K562 (cell line): ENCODE results near the gene ABCA13. TPM values are rescaled to one million over a fixed set of nuclear protein-coding genes. Genes with fewer than 3 reads are reported as not detected.

ENCODE experiments used
- ATAC-seq: fragments of 200-7000 bp; cut with Tn5 transposase; 3 replicates; pipeline ENCODE4 v1.9.1; 2020; ENCODE audit warnings: moderate library complexity
- BruUV-seq: library from RNA; stranded (reverse); fragments of 400-500 nt; replicated peaks from 2 replicates; lab custom pipeline; 2021; lab: Mats Ljungman, UMichigan
- CTCF ChIA-PET: fragments of 300-600 bp; formaldehyde crosslinking; extraction: SDS; loops from one replicate; lab custom pipeline; 2021; ENCODE audit warnings: low intra/inter-chr PET ratio; lab: Yijun Ruan, JAX
- POLR2A ChIA-PET: fragments of 300-600, 350-650 bp; sonication (Branson Sonifier 250); formaldehyde crosslinking; extraction: SDS; loops from one replicate; lab custom pipeline; 2021; ENCODE audit warnings: antibody characterized with exemption, inconsistent platforms; lab: Yijun Ruan, JAX
- DNase-seq, 4 experiments: peaks; one replicate each; pipeline versions ENCODE4 v3.0.0 to v3.0.0-alpha.2; 2011 to 2018; ENCODE audit warnings: low spot score in 3 of 4, mixed read lengths in 3 of 4; ENCODE audit errors: extremely low read depth in 1 of 4
- FAIRE-seq: peaks from 2 replicates; lab custom pipeline; 2011; peaks lifted over from hg19 to GRCh38; lab: Jason Lieb, UNC
- H2AFZ ChIP-seq: 2 replicates; pipeline ENCODE4 v1.6.0; 2011; ENCODE audit warnings: low read depth, low read length, control low read depth, inconsistent platforms
- H3K27ac ChIP-seq: fragments of 200-600 bp; 3 replicates; pipeline ENCODE4 v1.8.0; 2011; ENCODE audit warnings: low read depth, mild to moderate bottlenecking, control low read depth, inconsistent platforms, low read length, moderate library complexity, mixed read lengths; ENCODE audit errors: extremely low read depth
- H3K27me3 ChIP-seq, 2 experiments: fragments of 300-600 bp in 1 of 2; 2 replicates in 1 of 2; 3 replicates in 1 of 2; pipeline versions ENCODE4 v1.6.0 to v1.8.0; 2011; ENCODE audit warnings: inconsistent platforms in 2 of 2, low read length in 2 of 2, mild to moderate bottlenecking in 1 of 2, mixed read lengths in 1 of 2, moderate library complexity in 1 of 2; ENCODE audit not compliant: control insufficient read depth in 2 of 2, insufficient read depth in 2 of 2
- H3K36me3 ChIP-seq: fragments of 300-600 bp; 3 replicates; pipeline ENCODE4 v1.8.0; 2011; ENCODE audit warnings: mild to moderate bottlenecking, low read length, inconsistent platforms; ENCODE audit not compliant: control insufficient read depth, insufficient read depth
- H3K4me1 ChIP-seq, 2 experiments: fragments of 200-600 bp in 1 of 2; replicated peaks in 1 of 2; 2 replicates in 1 of 2; 3 replicates in 1 of 2; pipeline versions ENCODE4 v1.5.1 to v1.8.0; 2011; ENCODE audit warnings: inconsistent platforms in 2 of 2, low read length in 2 of 2, mild to moderate bottlenecking in 1 of 2, mixed read lengths in 1 of 2, moderate library complexity in 1 of 2; ENCODE audit not compliant: control insufficient read depth in 2 of 2, insufficient read depth in 2 of 2
- H3K4me2 ChIP-seq: 2 replicates; pipeline ENCODE4 v1.6.1; 2011; ENCODE audit warnings: low read length, control low read depth, inconsistent platforms, mixed read lengths; ENCODE audit not compliant: insufficient read depth
- H3K4me3 ChIP-seq: fragments of 200-600 bp; sonication (generic), shearing (Covaris generic); 2 replicates; pipeline ENCODE4 v1.5.1; 2016; ENCODE audit warnings: control low read depth, inconsistent platforms
- H3K79me2 ChIP-seq: fragments of 200-600 bp; 3 replicates; pipeline ENCODE4 v1.8.0; 2011; ENCODE audit warnings: low read length, inconsistent platforms; ENCODE audit not compliant: control insufficient read depth, insufficient read depth
- H3K9ac ChIP-seq, 2 experiments: 2 replicates each; pipeline versions ENCODE4 v1.6.0 to v1.6.1; 2011; ENCODE audit warnings: low read depth in 2 of 2, low read length in 2 of 2, control low read depth in 1 of 2, inconsistent platforms in 1 of 2, mild to moderate bottlenecking in 1 of 2, mixed read lengths in 1 of 2; ENCODE audit not compliant: insufficient read depth in 1 of 2
- H3K9me1 ChIP-seq: one replicate; pipeline ENCODE4 v1.6.0; 2011; ENCODE audit warnings: inconsistent platforms, mild to moderate bottlenecking, low read length, moderate library complexity; ENCODE audit not compliant: control insufficient read depth, insufficient read depth
- H3K9me3 ChIP-seq: replicated peaks from 2 replicates; pipeline ENCODE4 v1.5.1; 2011; ENCODE audit warnings: low read depth, low read length, inconsistent platforms; ENCODE audit not compliant: control insufficient read depth, insufficient read depth
- H4K20me1 ChIP-seq: replicated peaks from 2 replicates; pipeline ENCODE4 v1.6.1; 2011; ENCODE audit warnings: low read length, inconsistent platforms, mixed read lengths; ENCODE audit not compliant: control insufficient read depth, insufficient read depth
- HSF4 ChIP-seq: fragments of 250-450 bp; sonication (Bioruptor Pico); IDR thresholded peaks from 2 replicates; pipeline ENCODE4 v2.1.2; 2022; ENCODE audit warnings: mild to moderate bottlenecking, moderate library complexity, borderline replicate concordance
- RAD21 ChIP-seq, 2 experiments: fragments of 250-450 bp in 1 of 2; fragments of 450-650 bp in 1 of 2; sonication (Bioruptor Pico) in 1 of 2; formaldehyde crosslinking in 1 of 2; IDR thresholded peaks in 1 of 2; conservative IDR thresholded peaks in 1 of 2; 2 replicates each; pipeline versions ENCODE4 v1.4.0 to v1.8.0; 2020 to 2022; ENCODE audit warnings: mild to moderate bottlenecking in 2 of 2, moderate library complexity in 1 of 2
- TEAD1 ChIP-seq, 2 experiments: fragments of 450-650 bp in 1 of 2; sonication (generic) in 1 of 2; formaldehyde crosslinking; IDR thresholded peaks; 2 replicates each; pipeline versions ENCODE4 v1.4.0 to v1.8.0; 2020 to 2022; ENCODE audit warnings: mild to moderate bottlenecking in 2 of 2, missing genetic modification reagents in 1 of 2
- ZNF707 ChIP-seq: fragments of 250-450 bp; sonication (Bioruptor Pico); conservative IDR thresholded peaks from 2 replicates; pipeline ENCODE4 v1.8.0; 2022; ENCODE audit warnings: inconsistent platforms, mild to moderate bottlenecking, moderate library complexity
- WGBS: fragments of 100-300 bp; shearing (Covaris generic); methylation state at CpG from one replicate; pipeline ENCODE4 v1.1.6; 2016; ENCODE audit warnings: low coverage, mixed read lengths; ENCODE audit not compliant: insufficient coverage; ENCODE audit errors: missing lambda C conversion rate; 5-methylcytosine and 5-hydroxymethylcytosine counted together
- in situ Hi-C: fragments of 300-500 bp; cut with MboI; formaldehyde crosslinking; loops from 4 replicates; pipeline ENCODE4 v1.15.0; 2018; ENCODE audit warnings: inconsistent platforms, mixed read lengths
- intact Hi-C: fragments of 100-400 bp; cut with micrococcal nuclease; formaldehyde crosslinking; loops from 2 replicates; pipeline ENCODE4 v1.14.2; 2022
- polyA plus RNA-seq, 8 experiments: library from polyadenylated mRNA; depleted of rRNA in 4 of 8; stranded (reverse) in 5 of 8; unstranded in 3 of 8; fragments of >200 nt; fragmentation: Nextera tagmentation in 2 of 8; fragmentation: Illumina TruSeq in 1 of 8; extraction: Ambion mirVana in 2 of 8; extraction: Trizol in 1 of 8; gene quantifications; 2 replicates each; pipeline versions ENCODE4 v1.2.1 to v1.2.3, GENCODE V29; 2011 to 2014; ENCODE audit warnings: inconsistent platforms in 1 of 8, missing spikeins in 1 of 8
- total RNA-seq, 7 experiments: library from RNA; depleted of rRNA in 6 of 7; stranded (reverse); fragments of >200 nt in 6 of 7; fragmentation: Illumina TruSeq in 2 of 7; extraction: Trizol in 2 of 7; gene quantifications; 2 replicates each; pipeline versions ENCODE4 v1.2.1 to v1.2.3, GENCODE V29; 2011 to 2021; ENCODE audit warnings: low replicate concordance in 1 of 7
- TF ChIP-seq, protein P1 (sequence below): sonication (generic); formaldehyde crosslinking; IDR thresholded peaks from 2 replicates; pipeline ENCODE4 v1.8.0; 2022; ENCODE audit warnings: missing genetic modification reagents, mild to moderate bottlenecking, moderate library complexity, borderline replicate concordance
- TF ChIP-seq, protein P2 (sequence below), 2 experiments: fragments of 250-450 bp in 1 of 2; fragments of 450-650 bp in 1 of 2; sonication (Bioruptor Pico) in 1 of 2; IDR thresholded peaks; 2 replicates each; pipeline versions ENCODE4 v1.6.1 to v1.8.0; 2016 to 2021; ENCODE audit warnings: mild to moderate bottlenecking in 2 of 2, moderate library complexity in 2 of 2, missing compliant biosample characterization in 1 of 2, missing genetic modification characterization in 1 of 2

Gene ABCA13
- total and polyA plus RNA-seq, 9 of the 15 experiments (the other 6 are each of a cell fraction or from before 2014, with no cell fraction given), result 0.14 to 1.5 (median 0.38) TPM

DNA sequence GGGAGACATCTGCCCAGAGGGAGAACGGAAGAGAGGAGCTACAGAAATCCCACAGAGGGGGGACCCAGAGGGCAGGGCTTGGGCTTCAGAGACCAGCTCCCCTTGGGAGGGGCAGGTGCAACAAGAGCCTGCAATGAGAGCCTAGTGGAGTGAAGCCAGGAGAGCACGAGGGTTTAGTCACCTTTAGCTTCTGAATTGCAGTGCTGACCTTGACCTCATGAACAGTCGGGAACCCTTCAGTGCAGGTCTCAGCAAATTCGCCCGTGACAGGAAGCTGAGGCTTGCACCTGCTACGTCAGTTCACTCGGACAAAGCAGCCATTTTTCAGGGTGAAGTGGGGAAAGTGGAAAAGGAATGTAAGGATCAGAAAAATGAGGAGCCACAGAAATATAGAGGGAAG, 446.2 kb downstream of the ABCA13 start (continued):
- TF ChIP-seq, protein P1, sequence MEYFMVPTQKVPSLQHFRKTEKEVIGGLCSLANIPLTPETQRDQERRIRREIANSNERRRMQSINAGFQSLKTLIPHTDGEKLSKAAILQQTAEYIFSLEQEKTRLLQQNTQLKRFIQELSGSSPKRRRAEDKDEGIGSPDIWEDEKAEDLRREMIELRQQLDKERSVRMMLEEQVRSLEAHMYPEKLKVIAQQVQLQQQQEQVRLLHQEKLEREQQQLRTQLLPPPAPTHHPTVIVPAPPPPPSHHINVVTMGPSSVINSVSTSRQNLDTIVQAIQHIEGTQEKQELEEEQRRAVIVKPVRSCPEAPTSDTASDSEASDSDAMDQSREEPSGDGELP, result no peak
- TF ChIP-seq, protein P2, sequence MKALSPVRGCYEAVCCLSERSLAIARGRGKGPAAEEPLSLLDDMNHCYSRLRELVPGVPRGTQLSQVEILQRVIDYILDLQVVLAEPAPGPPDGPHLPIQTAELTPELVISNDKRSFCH (CRISPR knock-in tag; IDR thresholded peaks at IDR 0.05), result no peak
- TF ChIP-seq, protein P2 (tag; IDR thresholded peaks at IDR 0.05), result no peak
- no peak for TF ChIP-seq ZNF707 (CRISPR knock-in tag)
- TF ChIP-seq, all 486 proteins: peak for 0

DNA sequence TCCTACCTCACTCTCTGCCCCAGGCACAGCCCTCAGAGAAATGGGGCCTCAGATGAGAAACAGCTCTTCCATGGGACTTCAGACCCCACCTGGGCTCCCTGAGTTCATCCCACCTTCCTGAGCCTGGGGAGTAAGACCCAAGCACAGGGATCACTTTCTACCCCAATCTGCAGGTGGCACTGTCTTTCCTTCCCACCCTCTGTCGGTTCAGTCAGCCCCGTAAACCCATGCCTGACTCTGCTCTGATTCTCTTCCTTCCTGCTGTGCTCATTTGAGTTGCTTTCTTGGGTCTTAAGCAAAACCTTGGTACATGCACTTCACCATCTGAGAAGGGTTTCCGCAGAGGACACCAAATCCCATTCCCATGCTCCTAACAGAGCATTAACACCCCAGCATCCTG, 446.7 kb downstream of the ABCA13 start:
- CTCF ChIA-PET, result no interaction called here
- 0% methylated on average over 3 of the region's 3 CpGs for WGBS
- no peak overlapping the region for H3K4me2 ChIP-seq
- ATAC-seq, result no peak
- no peaks in the 10 kb centered on the region for H3K4me1 ChIP-seq
- H3K27me3 ChIP-seq, result no peaks in the 10 kb centered on the region
- H2AFZ ChIP-seq, result no peak overlapping the region
- DNase-seq, result no peak
- no TSS peak for BruUV-seq
- H3K4me3 ChIP-seq, result no peak overlapping the region
- peak in 1 of 2 experiments; percentile 34; a peak in 2 of 4 replicates for TF ChIP-seq RAD21 (CRISPR knock-in tag; conservative IDR thresholded peaks at IDR 0.05 in 1 of 2, IDR thresholded peaks at IDR 0.05 in 1 of 2)
- no peak for TF ChIP-seq TEAD1 (CRISPR knock-in tag; IDR thresholded peaks at IDR 0.05)
- no peak for TF ChIP-seq HSF4 (CRISPR knock-in tag)
- no peaks in the 10 kb centered on the region for H4K20me1 ChIP-seq
- no peak for FAIRE-seq
- H3K9me1 ChIP-seq, result no peaks in the 10 kb centered on the region
- POLR2A ChIA-PET, result interaction anchor here (0.6 kb wide), 1 partner anchor 169 kb away, joined by 4 read pairs; no protein-coding TSS in a partner anchor
- intact Hi-C loops (no loop called here), in situ Hi-C loops (loop anchor here (10.0 kb wide), 1 partner anchor 1637 kb away; no protein-coding TSS in a partner anchor)
- H3K27ac ChIP-seq, result no peak overlapping the region
- no peak overlapping the region for H3K9ac ChIP-seq
- H3K36me3 ChIP-seq, result no peaks in the 10 kb centered on the region
- no peaks in the 10 kb centered on the region for H3K9me3 ChIP-seq
- no peaks in the 10 kb centered on the region for H3K79me2 ChIP-seq
